Stimulated activated naive CD8-positive, alpha-beta T cell treated with anti-CD3 and anti-CD28 coated beads, Interleukin-15, Interleukin-2, amounts not matched to agents 100 U/mL and 50 U/mL, for 24 hours (primary cell): ENCODE measurements around the gene DENND1B.
"Not testable (repeated sequence)": the region's sequence is repeated elsewhere in the genome, so short reads cannot be mapped to it uniquely, and the experiment has no call there.

Experiments used
- ATAC-seq: fragments of 150-1000 bp; cut with Tn5 transposase; one replicate; pipeline ENCODE4 v1.10.0; 2021
- DNase-seq: peaks from one replicate; pipeline ENCODE4 v3.0.0; 2021

DENND1B gene

GRCh38 chr1:197744979-197745378 is 30.3 kb downstream of the DENND1B start:
- DNase-seq (no peak), ATAC-seq (no peak)

GRCh38 chr1:197743578-197743977 is 31.7 kb downstream of the DENND1B start:
- ATAC-seq (no peak), DNase-seq (no peak)

- DNase-seq = no peak
Observed at GRCh38 chr1:197740992-197741391, 34.3 kb downstream of the DENND1B start.

GRCh38 chr1:197738927-197739326 is 36.4 kb downstream of the DENND1B start:
- ATAC-seq (peak; percentile 69), DNase-seq (no peak)

More at GRCh38 chr1:197740992-197741391, 34.3 kb downstream of the DENND1B start:
- ATAC-seq = no peak

GRCh38 chr1:197737916-197738315 is 37.4 kb downstream of the DENND1B start:
- no peak for ATAC-seq
- DNase-seq = no peak

- no peak for ATAC-seq
- no peak for DNase-seq
Observed at GRCh38 chr1:197736685-197737084, 38.6 kb downstream of the DENND1B start.

- no peak for ATAC-seq
- DNase-seq = no peak
Observed at GRCh38 chr1:197735461-197735860, 39.8 kb downstream of the DENND1B start.

- ATAC-seq (no peak), DNase-seq (no peak)
Observed at GRCh38 chr1:197733324-197733723, 42.0 kb downstream of the DENND1B start.

GRCh38 chr1:197732187-197732586 is 43.1 kb downstream of the DENND1B start:
- DNase-seq (no peak), ATAC-seq (no peak)

- no peak for DNase-seq
- ATAC-seq = no peak
Observed at GRCh38 chr1:197731449-197731848, 43.8 kb downstream of the DENND1B start.

- ATAC-seq (no peak), DNase-seq (no peak)
Observed at GRCh38 chr1:197725976-197726375, 49.3 kb downstream of the DENND1B start.

GRCh38 chr1:197725044-197725443 is 50.2 kb downstream of the DENND1B start:
- DNase-seq (no peak), ATAC-seq (no peak)

GRCh38 chr1:197715806-197716205 is 59.5 kb downstream of the DENND1B start:
- ATAC-seq (no peak), DNase-seq (no peak)

- ATAC-seq (no peak), DNase-seq (no peak)
Observed at GRCh38 chr1:197706601-197707000, 68.7 kb downstream of the DENND1B start.

GRCh38 chr1:197705941-197706340 is 69.3 kb downstream of the DENND1B start:
- DNase-seq = no peak
- ATAC-seq = no peak

GRCh38 chr1:197700688-197701087 is 74.6 kb downstream of the DENND1B start:
- ATAC-seq, DNase-seq: not testable (repeated sequence)

- DNase-seq (no peak), ATAC-seq (no peak)
Observed at GRCh38 chr1:197696372-197696771, 78.9 kb downstream of the DENND1B start.

- ATAC-seq (no peak), DNase-seq (no peak)
Observed at GRCh38 chr1:197695961-197696360, 79.3 kb downstream of the DENND1B start.

GRCh38 chr1:197692965-197693364 is 82.3 kb downstream of the DENND1B start:
- DNase-seq (no peak), ATAC-seq (no peak)

- DNase-seq (no peak), ATAC-seq (no peak)
Observed at GRCh38 chr1:197691816-197692215, 83.5 kb downstream of the DENND1B start.

- DNase-seq = no peak
- no peak for ATAC-seq
Observed at GRCh38 chr1:197690074-197690473, 85.2 kb downstream of the DENND1B start.

- ATAC-seq (no peak), DNase-seq (no peak)
Observed at GRCh38 chr1:197688233-197688632, 87.0 kb downstream of the DENND1B start.

GRCh38 chr1:197686702-197687355 is 88.5 kb downstream of the DENND1B start:
- no peak for ATAC-seq
- DNase-seq = no peak

- DNase-seq = no peak
- ATAC-seq = no peak
Observed at GRCh38 chr1:197686231-197686630, 89.0 kb downstream of the DENND1B start.

- ATAC-seq = no peak
- no peak for DNase-seq
Observed at GRCh38 chr1:197685785-197686184, 89.5 kb downstream of the DENND1B start.
